Aorta (tissue), 5 donors: ENCODE data around the gene ILKAP. TPM values are rescaled to one million over a fixed set of nuclear protein-coding genes. Genes with fewer than 3 reads are reported as not detected.

Source experiments
- ATAC-seq: fragments of 200-7000 bp; cut with Tn5 transposase; one replicate; pipeline ENCODE4 v1.9.1; 2022; ENCODE audit warnings: moderate library complexity; ENCODE audit not compliant: low FRiP score
- DNase-seq, 2 donors: peaks; one replicate each; pipeline ENCODE4 v3.0.0-alpha.2; 2020
- H3K27ac ChIP-seq, 2 donors: one replicate each; pipeline ENCODE4 v1.5.1; 2013; ENCODE audit warnings: low read length in 2 of 2, mild to moderate bottlenecking in 2 of 2, moderate library complexity in 2 of 2, control low read depth in 1 of 2, inconsistent platforms in 1 of 2, low read depth in 1 of 2
- H3K27me3 ChIP-seq, 2 donors: one replicate each; pipeline ENCODE4 v1.6.1; 2013; ENCODE audit warnings: control low read depth in 1 of 2, low read length in 1 of 2, mild to moderate bottlenecking in 1 of 2, moderate library complexity in 1 of 2; ENCODE audit not compliant: insufficient read depth in 2 of 2, control insufficient read depth in 1 of 2
- H3K36me3 ChIP-seq, 2 donors: one replicate each; pipeline ENCODE4 v1.6.1; 2013; ENCODE audit warnings: control low read depth in 1 of 2, low read length in 1 of 2, mild to moderate bottlenecking in 1 of 2; ENCODE audit not compliant: insufficient read depth in 2 of 2, control insufficient read depth in 1 of 2
- H3K4me1 ChIP-seq, 2 donors: one replicate each; pipeline ENCODE4 v1.6.1; 2013; ENCODE audit warnings: low read length in 2 of 2, control low read depth in 1 of 2, mild to moderate bottlenecking in 1 of 2, moderate library complexity in 1 of 2; ENCODE audit not compliant: insufficient read depth in 2 of 2, control insufficient read depth in 1 of 2
- H3K4me3 ChIP-seq, 2 donors: one replicate each; pipeline ENCODE4 v1.5.1; 2013; ENCODE audit warnings: low read length in 2 of 2, control low read depth in 1 of 2, mild to moderate bottlenecking in 1 of 2
- H3K9me3 ChIP-seq: one replicate; pipeline ENCODE4 v1.6.1; 2013; ENCODE audit warnings: mild to moderate bottlenecking, low read length; ENCODE audit not compliant: control insufficient read depth
- WGBS, 2 donors: extraction: QIAGEN DNeasy Blood & Tissue Kit; methylation state at CpG; one replicate each; pipeline ENCODE4 v1.1.7; 2013; 5-methylcytosine and 5-hydroxymethylcytosine counted together
- intact Hi-C, 2 donors: fragments of 100-400 bp; cut with DNase I; formaldehyde crosslinking; loops; one replicate each; pipeline versions ENCODE4 v1.14.2 to v1.15.0; 2022
- polyA plus RNA-seq, 2 donors: library from polyadenylated mRNA; stranded (reverse); fragments of 200-250 nt; gene quantifications; one replicate each; pipeline ENCODE4 v1.2.3, GENCODE V29; 2013
- total RNA-seq, 2 donors: library from RNA; stranded (reverse); fragmentation: NEBNext Ultra II Directional; extraction: Animal tissue kit (Norgen Biotek cat#: 25700); gene quantifications; one replicate each; pipeline ENCODE4 v1.2.1, GENCODE V29; 2021
- donor health status: healthy with polysubstance abuse.
- donor health status: Bipolar disorder and iron deficiency.
- donor health status: DM: no; HTN: no; CAD: no.
- donor health status: DM: no; HTN: no; CAD: no.
- donor health status: DM: yes; HTN: yes; CAD: no.

The ILKAP gene
- total and polyA plus RNA-seq, 4 donors = 19.4 to 149 (median 49.6) TPM

- Histone ChIP-seq H3K4me3 (no peak overlapping the region), H3K4me1 (no peaks in the 10 kb centered on the region), H3K9me3 (no peaks in the 10 kb centered on the region), H3K27me3 (no peaks in the 10 kb centered on the region), H3K27ac (no peak overlapping the region), H3K36me3 (no peaks in the 10 kb centered on the region)
- ATAC-seq = no peak
- WGBS, 2 donors = 92 to 93% methylated on average over 22 of the region's 22 CpGs
- DNase-seq = peak in 1 of 2 donors; percentile 66
- intact Hi-C loops = no loop called here
Observed at GRCh38 chr2:238129166-238130010, 74.1 kb downstream of the ILKAP start.

GRCh38 chr2:238128534-238129001 lies 74.9 kb downstream of the ILKAP start:
- intact Hi-C loops = no loop called here
- 78 to 84% methylated on average over 13 to 30 of the region's 30 CpGs for WGBS, 2 donors
- H3K4me3 ChIP-seq = no peak overlapping the region

GRCh38 chr2:238128061-238128440 lies 75.4 kb downstream of the ILKAP start:
- 93 to 96% methylated on average over 22 of the region's 22 CpGs for WGBS, 2 donors
- Histone ChIP-seq H3K9me3 (no peaks in the 10 kb centered on the region), H3K36me3 (no peaks in the 10 kb centered on the region), H3K4me3 (no peak overlapping the region), H3K27ac (no peak overlapping the region), H3K27me3 (no peaks in the 10 kb centered on the region), H3K4me1 (no peaks in the 10 kb centered on the region)
- no peak for ATAC-seq
- peak in 1 of 2 donors; percentile 59 for DNase-seq
- intact Hi-C loops = no loop called here

More at GRCh38 chr2:238128534-238129001, 74.9 kb downstream of the ILKAP start:
- H3K27ac ChIP-seq = no peak overlapping the region
- H3K9me3 ChIP-seq = no peaks in the 10 kb centered on the region
- ATAC-seq = no peak
- H3K27me3 ChIP-seq = no peaks in the 10 kb centered on the region
- H3K4me1 ChIP-seq = no peaks in the 10 kb centered on the region
- peak in 1 of 2 donors; percentile 71 for DNase-seq
- H3K36me3 ChIP-seq = no peaks in the 10 kb centered on the region

GRCh38 chr2:238127165-238128060 lies 76.1 kb downstream of the ILKAP start:
- DNase-seq = peak in 1 of 2 donors; percentile 78
- Histone ChIP-seq H3K4me3 (no peak overlapping the region), H3K27ac (no peak overlapping the region), H3K36me3 (no peaks in the 10 kb centered on the region), H3K4me1 (no peaks in the 10 kb centered on the region), H3K27me3 (no peaks in the 10 kb centered on the region), H3K9me3 (no peaks in the 10 kb centered on the region)
- 44 to 46% methylated on average over 36 of the region's 36 CpGs for WGBS, 2 donors
- intact Hi-C loops = no loop called here
- ATAC-seq = peak; percentile 51

GRCh38 chr2:238126775-238127164 lies 76.7 kb downstream of the ILKAP start:
- ATAC-seq (no peak), DNase-seq (no peak)
- no peaks in the 10 kb centered on the region for H3K4me1 ChIP-seq
- no peak overlapping the region for H3K4me3 ChIP-seq
- H3K36me3 ChIP-seq = no peaks in the 10 kb centered on the region
- intact Hi-C loops = no loop called here
- H3K27me3 ChIP-seq = no peaks in the 10 kb centered on the region
- no peak overlapping the region for H3K27ac ChIP-seq
- H3K9me3 ChIP-seq = no peaks in the 10 kb centered on the region
- WGBS, 2 donors = 85 to 88% methylated on average over 2 of the region's 2 CpGs

- intact Hi-C loops = no loop called here
- H3K27me3 ChIP-seq = no peaks in the 10 kb centered on the region
- H3K4me1 ChIP-seq = no peaks in the 10 kb centered on the region
- H3K27ac ChIP-seq = no peak overlapping the region
- 90 to 98% methylated on average over 2 of the region's 2 CpGs for WGBS, 2 donors
- ATAC-seq (no peak), DNase-seq (no peak)
- H3K9me3 ChIP-seq = no peaks in the 10 kb centered on the region
- no peak overlapping the region for H3K4me3 ChIP-seq
- no peaks in the 10 kb centered on the region for H3K36me3 ChIP-seq
Observed at GRCh38 chr2:238126338-238126737, 77.2 kb downstream of the ILKAP start.

- Histone ChIP-seq H3K9me3 (no peaks in the 10 kb centered on the region), H3K4me3 (no peak overlapping the region), H3K36me3 (no peaks in the 10 kb centered on the region), H3K27ac (no peak overlapping the region), H3K4me1 (no peaks in the 10 kb centered on the region), H3K27me3 (no peaks in the 10 kb centered on the region)
- 93 to 94% methylated on average over 19 to 20 of the region's 20 CpGs for WGBS, 2 donors
- intact Hi-C loops = no loop called here
- peak in 1 of 2 donors; percentile 59 for DNase-seq
- ATAC-seq = no peak
Observed at GRCh38 chr2:238125127-238125885, 78.2 kb downstream of the ILKAP start.

- 90 to 96% methylated on average over 18 to 19 of the region's 19 CpGs for WGBS, 2 donors
- H3K36me3 ChIP-seq = no peaks in the 10 kb centered on the region
- DNase-seq = peak in 1 of 2 donors; percentile 67
- no peaks in the 10 kb centered on the region for H3K9me3 ChIP-seq
- ATAC-seq = no peak
- no peak overlapping the region for H3K4me3 ChIP-seq
- H3K4me1 ChIP-seq = no peaks in the 10 kb centered on the region
- H3K27ac ChIP-seq = no peak overlapping the region
- intact Hi-C loops = no loop called here
- no peaks in the 10 kb centered on the region for H3K27me3 ChIP-seq
Observed at GRCh38 chr2:238124488-238125126, 78.9 kb downstream of the ILKAP start.
